ENCODE measurements around the gene SMIM20.

SMIM20 gene

GRCh38 chr4:25870081-25870480, 43.9 kb upstream of the SMIM20 start:
- Histone ChIP-seq H3K4me3 (ENCODE audit: low read depth, low read length) (no peak overlapping the region), H3K36me3 (ENCODE audit: control insufficient read depth in 1 of 2, insufficient read depth in 2 of 2, low read length in 2 of 2) (no peaks in the 10 kb centered on the region), H3K14ac (ENCODE audit: low read length) (no peak overlapping the region), H4K91ac (ENCODE audit: low read depth, low read length) (no peak overlapping the region), H2AK5ac (ENCODE audit: low read length) (no peak overlapping the region), H3K9ac (ENCODE audit: low read length) (no peak overlapping the region), H3K4me1 (ENCODE audit: control insufficient read depth in 1 of 2, insufficient read depth in 2 of 2, low read length in 2 of 2) (no peaks in the 10 kb centered on the region), H2BK12ac (ENCODE audit: low read length) (no peak overlapping the region), H3K4ac (ENCODE audit: low read depth, low read length) (no peak overlapping the region), H3K4me2 (ENCODE audit: low read length) (no peak overlapping the region), H4K12ac (ENCODE audit: low read depth, low read length) (no peak overlapping the region), H2AFZ (ENCODE audit: insufficient read depth, low read length, poor library complexity) (no peak overlapping the region), H3K79me1 (ENCODE audit: low read length) (no peaks in the 10 kb centered on the region), H3K79me2 (ENCODE audit: control insufficient read depth, insufficient read depth, low read length, poor library complexity) (no peaks in the 10 kb centered on the region), H3K27ac (ENCODE audit: low read depth, low read length) (no peak overlapping the region), H3K18ac (ENCODE audit: low read length) (no peak overlapping the region), H2BK120ac (ENCODE audit: insufficient read depth, low read length, poor library complexity) (no peak overlapping the region), H2BK5ac (ENCODE audit: low read depth, low read length, poor library complexity) (no peak overlapping the region), H3K27me3 (ENCODE audit: insufficient read depth, low read length) (no peaks in the 10 kb centered on the region), H3K23ac (ENCODE audit: low read length) (no peak overlapping the region), H4K8ac (ENCODE audit: low read depth, low read length) (no peak overlapping the region), H3K9me3 (ENCODE audit: insufficient read depth, low read depth, low read length) (no peaks in the 10 kb centered on the region)
- no CpG with 5 or more reads among the region's 2 CpGs for WGBS (ENCODE audit: extremely low coverage, insufficient coverage, insufficient read length)
- DNase-seq = no peak

- H4K91ac ChIP-seq (ENCODE audit: low read depth, low read length) = no peak overlapping the region
- H4K12ac ChIP-seq (ENCODE audit: low read depth, low read length) = no peak overlapping the region
- H3K79me1 ChIP-seq (ENCODE audit: low read length) = no peaks in the 10 kb centered on the region
- DNase-seq = no peak
- H3K23ac ChIP-seq (ENCODE audit: low read length) = no peak overlapping the region
- no peak overlapping the region for H3K4me3 ChIP-seq (ENCODE audit: low read depth, low read length)
- no CpG with 5 or more reads among the region's 13 CpGs for WGBS (ENCODE audit: extremely low coverage, insufficient coverage, insufficient read length)
- H3K27ac ChIP-seq (ENCODE audit: low read depth, low read length) = no peak overlapping the region
- H3K14ac ChIP-seq (ENCODE audit: low read length) = no peak overlapping the region
- H3K4me2 ChIP-seq (ENCODE audit: low read length) = no peak overlapping the region
- H2BK5ac ChIP-seq (ENCODE audit: low read depth, low read length, poor library complexity) = no peak overlapping the region
- H4K8ac ChIP-seq (ENCODE audit: low read depth, low read length) = no peak overlapping the region
- H3K18ac ChIP-seq (ENCODE audit: low read length) = no peak overlapping the region
- no peak overlapping the region for H2BK12ac ChIP-seq (ENCODE audit: low read length)
- H3K36me3 ChIP-seq (ENCODE audit: control insufficient read depth in 1 of 2, insufficient read depth in 2 of 2, low read length in 2 of 2) = no peaks in the 10 kb centered on the region
- no peaks in the 10 kb centered on the region for H3K9me3 ChIP-seq (ENCODE audit: insufficient read depth, low read depth, low read length)
- H3K27me3 ChIP-seq (ENCODE audit: insufficient read depth, low read length) = no peaks in the 10 kb centered on the region
- no peaks in the 10 kb centered on the region for H3K4me1 ChIP-seq (ENCODE audit: control insufficient read depth in 1 of 2, insufficient read depth in 2 of 2, low read length in 2 of 2)
- no peak overlapping the region for H2AFZ ChIP-seq (ENCODE audit: insufficient read depth, low read length, poor library complexity)
- H3K79me2 ChIP-seq (ENCODE audit: control insufficient read depth, insufficient read depth, low read length, poor library complexity) = no peaks in the 10 kb centered on the region
- no peak overlapping the region for H3K4ac ChIP-seq (ENCODE audit: low read depth, low read length)
- H2AK5ac ChIP-seq (ENCODE audit: low read length) = no peak overlapping the region
- H3K9ac ChIP-seq (ENCODE audit: low read length) = no peak overlapping the region
- H2BK120ac ChIP-seq (ENCODE audit: insufficient read depth, low read length, poor library complexity) = no peak overlapping the region
Observed at GRCh38 chr4:25872851-25873631, 41.0 kb upstream of the SMIM20 start.

GRCh38 chr4:25873632-25874129, 40.3 kb upstream of the SMIM20 start:
- no peaks in the 10 kb centered on the region for H3K27me3 ChIP-seq (ENCODE audit: insufficient read depth, low read length)
- no peak overlapping the region for H2BK5ac ChIP-seq (ENCODE audit: low read depth, low read length, poor library complexity)
- H3K79me2 ChIP-seq (ENCODE audit: control insufficient read depth, insufficient read depth, low read length, poor library complexity) = no peaks in the 10 kb centered on the region
- no peak overlapping the region for H2BK12ac ChIP-seq (ENCODE audit: low read length)
- H3K18ac ChIP-seq (ENCODE audit: low read length) = no peak overlapping the region
- no CpG with 5 or more reads among the region's 7 CpGs for WGBS (ENCODE audit: extremely low coverage, insufficient coverage, insufficient read length)
- H3K4me1 ChIP-seq (ENCODE audit: control insufficient read depth in 1 of 2, insufficient read depth in 2 of 2, low read length in 2 of 2) = no peaks in the 10 kb centered on the region
- H3K27ac ChIP-seq (ENCODE audit: low read depth, low read length) = no peak overlapping the region
- no peak overlapping the region for H4K12ac ChIP-seq (ENCODE audit: low read depth, low read length)
- no peak overlapping the region for H3K9ac ChIP-seq (ENCODE audit: low read length)
- H3K23ac ChIP-seq (ENCODE audit: low read length) = no peak overlapping the region
- H3K4me3 ChIP-seq (ENCODE audit: low read depth, low read length) = no peak overlapping the region
- no peak overlapping the region for H4K91ac ChIP-seq (ENCODE audit: low read depth, low read length)
- H2AK5ac ChIP-seq (ENCODE audit: low read length) = no peak overlapping the region
- no peak overlapping the region for H4K8ac ChIP-seq (ENCODE audit: low read depth, low read length)
- no peak for DNase-seq
- H3K14ac ChIP-seq (ENCODE audit: low read length) = no peak overlapping the region
- H3K4me2 ChIP-seq (ENCODE audit: low read length) = no peak overlapping the region
- no peak overlapping the region for H2BK120ac ChIP-seq (ENCODE audit: insufficient read depth, low read length, poor library complexity)
- no peak overlapping the region for H2AFZ ChIP-seq (ENCODE audit: insufficient read depth, low read length, poor library complexity)
- no peaks in the 10 kb centered on the region for H3K36me3 ChIP-seq (ENCODE audit: control insufficient read depth in 1 of 2, insufficient read depth in 2 of 2, low read length in 2 of 2)
- H3K79me1 ChIP-seq (ENCODE audit: low read length) = no peaks in the 10 kb centered on the region
- H3K9me3 ChIP-seq (ENCODE audit: insufficient read depth, low read depth, low read length) = no peaks in the 10 kb centered on the region
- H3K4ac ChIP-seq (ENCODE audit: low read depth, low read length) = no peak overlapping the region

GRCh38 chr4:25874655-25875054, 39.4 kb upstream of the SMIM20 start:
- no peak overlapping the region for H2BK12ac ChIP-seq (ENCODE audit: low read length)
- no peak overlapping the region for H3K23ac ChIP-seq (ENCODE audit: low read length)
- H3K4me1 ChIP-seq (ENCODE audit: control insufficient read depth in 1 of 2, insufficient read depth in 2 of 2, low read length in 2 of 2) = no peaks in the 10 kb centered on the region
- no peak overlapping the region for H2AFZ ChIP-seq (ENCODE audit: insufficient read depth, low read length, poor library complexity)
- no peak overlapping the region for H4K12ac ChIP-seq (ENCODE audit: low read depth, low read length)
- no peak overlapping the region for H4K91ac ChIP-seq (ENCODE audit: low read depth, low read length)
- no peak overlapping the region for H2AK5ac ChIP-seq (ENCODE audit: low read length)
- no peaks in the 10 kb centered on the region for H3K27me3 ChIP-seq (ENCODE audit: insufficient read depth, low read length)
- H3K4ac ChIP-seq (ENCODE audit: low read depth, low read length) = no peak overlapping the region
- no peak overlapping the region for H2BK5ac ChIP-seq (ENCODE audit: low read depth, low read length, poor library complexity)
- H3K9ac ChIP-seq (ENCODE audit: low read length) = no peak overlapping the region
- H3K4me3 ChIP-seq (ENCODE audit: low read depth, low read length) = no peak overlapping the region
- WGBS (ENCODE audit: extremely low coverage, insufficient coverage, insufficient read length) = no CpG with 5 or more reads among the region's 3 CpGs
- no peaks in the 10 kb centered on the region for H3K36me3 ChIP-seq (ENCODE audit: control insufficient read depth in 1 of 2, insufficient read depth in 2 of 2, low read length in 2 of 2)
- no peak overlapping the region for H2BK120ac ChIP-seq (ENCODE audit: insufficient read depth, low read length, poor library complexity)
- H3K27ac ChIP-seq (ENCODE audit: low read depth, low read length) = no peak overlapping the region
- H3K4me2 ChIP-seq (ENCODE audit: low read length) = no peak overlapping the region
- no peaks in the 10 kb centered on the region for H3K9me3 ChIP-seq (ENCODE audit: insufficient read depth, low read depth, low read length)
- H3K14ac ChIP-seq (ENCODE audit: low read length) = no peak overlapping the region
- H4K8ac ChIP-seq (ENCODE audit: low read depth, low read length) = no peak overlapping the region
- DNase-seq = no peak
- H3K79me1 ChIP-seq (ENCODE audit: low read length) = no peaks in the 10 kb centered on the region
- no peak overlapping the region for H3K18ac ChIP-seq (ENCODE audit: low read length)
- H3K79me2 ChIP-seq (ENCODE audit: control insufficient read depth, insufficient read depth, low read length, poor library complexity) = no peaks in the 10 kb centered on the region
